Endothelial cell (in vitro differentiated cells): Measurements from ENCODE around the gene DLGAP3. TPM values are rescaled to one million over a fixed set of nuclear protein-coding genes. Genes with fewer than 3 reads are reported as not detected.

Source experiments
- DNase-seq: peaks from one replicate; pipeline ENCODE4 v3.0.0; 2021; ENCODE audit warnings: low spot score
- H3K27ac Mint-ChIP-seq: one replicate; pipeline ENCODE4 v1.8.0; 2021; ENCODE audit warnings: mixed read lengths, inconsistent platforms; ENCODE audit not compliant: unreplicated experiment
- H3K27me3 Mint-ChIP-seq: one replicate; pipeline ENCODE4 v1.8.0; 2021; ENCODE audit warnings: mild to moderate bottlenecking, moderate library complexity, mixed read lengths, inconsistent platforms; ENCODE audit not compliant: unreplicated experiment
- H3K36me3 Mint-ChIP-seq: one replicate; pipeline ENCODE4 v1.8.0; 2021; ENCODE audit warnings: mild to moderate bottlenecking, low read depth, mixed read lengths, inconsistent platforms; ENCODE audit not compliant: unreplicated experiment
- H3K4me1 Mint-ChIP-seq: one replicate; pipeline ENCODE4 v1.8.0; 2021; ENCODE audit warnings: mild to moderate bottlenecking, mixed read lengths, inconsistent platforms; ENCODE audit not compliant: unreplicated experiment
- H3K4me3 Mint-ChIP-seq: one replicate; pipeline ENCODE4 v1.8.0; 2021; ENCODE audit warnings: mild to moderate bottlenecking, mixed read lengths, inconsistent platforms; ENCODE audit not compliant: unreplicated experiment
- H3K9me3 Mint-ChIP-seq: one replicate; pipeline ENCODE4 v1.8.0; 2021; ENCODE audit warnings: mixed read lengths, inconsistent platforms; ENCODE audit not compliant: unreplicated experiment
- CTCF ChIP-seq: fragments of 200-600 bp; sonication (generic); IDR thresholded peaks from one replicate; pipeline ENCODE4 v1.5.0; 2021; ENCODE audit warnings: antibody characterized with exemption; ENCODE audit not compliant: unreplicated experiment
- total RNA-seq: library from RNA; stranded (reverse); fragmentation: NEBNext Ultra II Directional; extraction: Animal tissue kit (Norgen Biotek cat#: 25700); gene quantifications from one replicate; pipeline ENCODE4 v1.2.1, GENCODE V29; 2021; ENCODE audit not compliant: unreplicated experiment

The DLGAP3 gene
- total RNA-seq, 1 donor from 2014 or later, result 9.1 TPM

- Mint-ChIP-seq H3K36me3 (peaks cover 6% of the 10 kb centered on the region), H3K27ac (no peak overlapping the region), H3K9me3 (no peaks in the 10 kb centered on the region), H3K27me3 (no peaks in the 10 kb centered on the region), H3K4me3 (no peak overlapping the region), H3K4me1 (no peaks in the 10 kb centered on the region)
- TF ChIP-seq CTCF, result no peak
- no peak for DNase-seq
These were observed 47.1 kb upstream of the DLGAP3 start for GRCh38 chr1:34976384-34977209.

- no peak overlapping the region for H3K27ac Mint-ChIP-seq
- DNase-seq, result no peak
- peaks cover 6% of the 10 kb centered on the region for H3K36me3 Mint-ChIP-seq
- no peaks in the 10 kb centered on the region for H3K27me3 Mint-ChIP-seq
- H3K9me3 Mint-ChIP-seq, result no peaks in the 10 kb centered on the region
- H3K4me3 Mint-ChIP-seq, result no peak overlapping the region
- no peak for TF ChIP-seq CTCF
- H3K4me1 Mint-ChIP-seq, result no peaks in the 10 kb centered on the region
These were observed 46.3 kb upstream of the DLGAP3 start for GRCh38 chr1:34975771-34976170.

GRCh38 chr1:34975338-34975737 is 45.9 kb upstream of the DLGAP3 start:
- DNase-seq, result no peak
- no peaks in the 10 kb centered on the region for H3K27me3 Mint-ChIP-seq
- H3K9me3 Mint-ChIP-seq, result no peaks in the 10 kb centered on the region
- peaks cover 6% of the 10 kb centered on the region for H3K36me3 Mint-ChIP-seq
- H3K27ac Mint-ChIP-seq, result no peak overlapping the region
- H3K4me3 Mint-ChIP-seq, result no peak overlapping the region
- no peak for TF ChIP-seq CTCF
- no peaks in the 10 kb centered on the region for H3K4me1 Mint-ChIP-seq

- Mint-ChIP-seq H3K4me3 (no peak overlapping the region), H3K27ac (no peak overlapping the region), H3K4me1 (no peaks in the 10 kb centered on the region), H3K9me3 (no peaks in the 10 kb centered on the region), H3K36me3 (peaks cover 6% of the 10 kb centered on the region), H3K27me3 (no peaks in the 10 kb centered on the region)
- no peak for TF ChIP-seq CTCF
- DNase-seq, result no peak
These were observed 45.2 kb upstream of the DLGAP3 start for GRCh38 chr1:34974626-34975025.

GRCh38 chr1:34973326-34973725 is 43.9 kb upstream of the DLGAP3 start:
- H3K4me3 Mint-ChIP-seq, result no peak overlapping the region
- peaks cover 6% of the 10 kb centered on the region for H3K36me3 Mint-ChIP-seq
- DNase-seq, result no peak
- no peaks in the 10 kb centered on the region for H3K9me3 Mint-ChIP-seq
- no peak overlapping the region for H3K27ac Mint-ChIP-seq
- no peaks in the 10 kb centered on the region for H3K27me3 Mint-ChIP-seq
- no peaks in the 10 kb centered on the region for H3K4me1 Mint-ChIP-seq
- no peak for TF ChIP-seq CTCF
